Tibial nerve (tissue), 4 donors: ENCODE measurements around the gene CA5A. TPM values are rescaled to one million over a fixed set of nuclear protein-coding genes. Genes with fewer than 3 reads are reported as not detected.
A peak's percentile ranks its signal among the peaks of the same experiment; 100 is the strongest.

Source experiments
- DNase-seq, 2 donors: peaks; one replicate each; pipeline ENCODE4 v3.0.0-alpha.2; 2019; ENCODE audit warnings: low spot score in 2 of 2
- H3K27ac ChIP-seq, 4 donors: fragments of 200-600 bp; sonication (generic) in 3 of 4; one replicate each; pipeline ENCODE4 v1.5.1; 2017 to 2019; ENCODE audit warnings: mild to moderate bottlenecking in 1 of 4
- H3K27me3 ChIP-seq, 2 donors: fragments of 200-600 bp; sonication (generic) in 1 of 2; one replicate each; pipeline versions ENCODE4 v1.5.1 to v1.6.0; 2017 to 2019
- H3K36me3 ChIP-seq, 3 donors: fragments of 200-600 bp; sonication (generic); one replicate each; pipeline ENCODE4 v1.5.1; 2018 to 2019
- H3K4me1 ChIP-seq, 4 donors: fragments of 200-600 bp; sonication (generic) in 3 of 4; one replicate each; pipeline ENCODE4 v1.5.1; 2017 to 2019
- H3K4me3 ChIP-seq, 4 donors: fragments of 200-600 bp; sonication (generic) in 3 of 4; one replicate each; pipeline ENCODE4 v1.5.1; 2017 to 2019; ENCODE audit warnings: mild to moderate bottlenecking in 1 of 4, moderate library complexity in 1 of 4
- H3K9me3 ChIP-seq, 4 donors: fragments of 200-600 bp; sonication (generic) in 3 of 4; one replicate each; pipeline ENCODE4 v1.5.1; 2017 to 2019
- EP300 ChIP-seq, 2 donors: sonication (generic); formaldehyde crosslinking; IDR thresholded peaks; one replicate each; pipeline ENCODE4 v1.6.1; 2017; ENCODE audit warnings: antibody characterized with exemption in 2 of 2, mild to moderate bottlenecking in 1 of 2
- POLR2A ChIP-seq, 2 donors: fragments of 450-650 bp; IDR thresholded peaks; one replicate each; pipeline ENCODE4 v1.6.1; 2017; ENCODE audit warnings: antibody characterized with exemption in 2 of 2, mild to moderate bottlenecking in 2 of 2, moderate library complexity in 2 of 2
- WGBS, 2 donors: methylation state at CpG; one replicate each; pipeline ENCODE4 v1.1.5; 2018; 5-methylcytosine and 5-hydroxymethylcytosine counted together
- total RNA-seq, 4 donors: library from RNA; depleted of rRNA; stranded (reverse); fragments of >200 nt; gene quantifications; one replicate each; pipeline ENCODE4 v1.1.0, GENCODE V29; 2016
- TF ChIP-seq, protein P1 (sequence below), 5 experiments: fragments of 200-600 bp in 3 of 5; fragments of 450-650 bp in 2 of 5; sonication (generic) in 3 of 5; IDR thresholded peaks; one replicate each; pipeline ENCODE4 v1.5.1; 2016 to 2019; ENCODE audit warnings: antibody characterized with exemption in 5 of 5, mild to moderate bottlenecking in 3 of 5, moderate library complexity in 2 of 5

The CA5A gene
- total RNA-seq, 4 donors from 2014 or later: not detected

DNA sequence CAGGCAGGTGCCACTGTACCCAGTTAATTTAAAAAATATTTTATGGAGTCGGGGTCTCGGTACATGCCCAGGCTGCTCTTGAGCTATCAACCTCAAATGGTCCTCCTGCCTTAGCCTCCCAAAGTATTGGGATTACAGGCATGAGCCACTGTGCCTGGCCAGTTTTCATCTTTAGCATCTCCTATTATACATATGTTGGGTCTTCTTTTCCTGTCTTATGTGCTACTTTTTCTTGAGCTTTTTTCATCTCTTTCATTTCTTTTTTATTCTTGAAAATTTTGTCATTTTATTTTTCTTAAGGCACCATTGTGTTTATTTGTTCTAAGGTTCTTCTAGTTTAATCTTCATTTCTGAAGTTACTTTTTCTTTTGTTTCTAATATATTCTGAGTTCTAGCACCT is 35.6 kb upstream of the CA5A start:
- peaks cover 0 to 14% (median 2%) of the 10 kb centered on the region in 4 donors for H3K4me1 ChIP-seq
- peaks cover 0 to 24% (median 0%) of the 10 kb centered on the region in 3 donors for H3K36me3 ChIP-seq
- no peaks in the 10 kb centered on the region for H3K27me3 ChIP-seq
- H3K27ac ChIP-seq: no peak overlapping the region
- H3K9me3 ChIP-seq: peaks cover 0 to 21% (median 5%) of the 10 kb centered on the region in 4 donors
- TF ChIP-seq, protein P1, sequence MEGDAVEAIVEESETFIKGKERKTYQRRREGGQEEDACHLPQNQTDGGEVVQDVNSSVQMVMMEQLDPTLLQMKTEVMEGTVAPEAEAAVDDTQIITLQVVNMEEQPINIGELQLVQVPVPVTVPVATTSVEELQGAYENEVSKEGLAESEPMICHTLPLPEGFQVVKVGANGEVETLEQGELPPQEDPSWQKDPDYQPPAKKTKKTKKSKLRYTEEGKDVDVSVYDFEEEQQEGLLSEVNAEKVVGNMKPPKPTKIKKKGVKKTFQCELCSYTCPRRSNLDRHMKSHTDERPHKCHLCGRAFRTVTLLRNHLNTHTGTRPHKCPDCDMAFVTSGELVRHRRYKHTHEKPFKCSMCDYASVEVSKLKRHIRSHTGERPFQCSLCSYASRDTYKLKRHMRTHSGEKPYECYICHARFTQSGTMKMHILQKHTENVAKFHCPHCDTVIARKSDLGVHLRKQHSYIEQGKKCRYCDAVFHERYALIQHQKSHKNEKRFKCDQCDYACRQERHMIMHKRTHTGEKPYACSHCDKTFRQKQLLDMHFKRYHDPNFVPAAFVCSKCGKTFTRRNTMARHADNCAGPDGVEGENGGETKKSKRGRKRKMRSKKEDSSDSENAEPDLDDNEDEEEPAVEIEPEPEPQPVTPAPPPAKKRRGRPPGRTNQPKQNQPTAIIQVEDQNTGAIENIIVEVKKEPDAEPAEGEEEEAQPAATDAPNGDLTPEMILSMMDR (IDR thresholded peaks at IDR 0.05): no peak
- TF ChIP-seq EP300 (IDR thresholded peaks at IDR 0.05) (no peak), POLR2A (IDR thresholded peaks at IDR 0.05) (no peak)
- 95 to 100% methylated on average over 2 of the region's 2 CpGs for WGBS, 2 donors
- no peak overlapping the region for H3K4me3 ChIP-seq
- DNase-seq: no peak

DNA sequence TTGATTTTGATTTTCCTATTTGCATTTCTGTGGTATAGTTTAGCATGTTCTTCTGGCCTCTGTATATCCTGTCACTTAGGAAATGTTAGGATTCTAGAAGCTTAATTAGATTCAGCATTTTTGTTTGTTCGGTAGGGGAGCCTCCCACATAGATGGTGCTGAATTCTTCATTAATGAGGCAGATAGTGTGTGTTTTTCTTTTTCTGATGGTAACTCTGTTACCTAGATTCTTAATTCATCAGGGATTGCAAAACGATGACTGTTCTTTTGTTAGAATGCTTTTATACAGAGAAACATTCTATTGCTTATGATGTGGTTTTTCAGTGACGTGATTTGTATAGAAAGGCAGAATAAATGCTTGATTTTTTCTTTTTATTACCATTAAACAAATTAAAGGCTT is 33.9 kb upstream of the CA5A start:
- peaks cover 0 to 21% (median 0%) of the 10 kb centered on the region in 3 donors for H3K36me3 ChIP-seq
- peak overlapping the region in 1 of 4 donors; percentile 3 for H3K27ac ChIP-seq
- H3K9me3 ChIP-seq: peaks cover 0 to 21% (median 5%) of the 10 kb centered on the region in 4 donors
- H3K27me3 ChIP-seq: no peaks in the 10 kb centered on the region
- H3K4me3 ChIP-seq: no peak overlapping the region
- TF ChIP-seq, protein P1 (IDR thresholded peaks at IDR 0.05): no peak
- TF ChIP-seq EP300 (IDR thresholded peaks at IDR 0.05) (no peak), POLR2A (IDR thresholded peaks at IDR 0.05) (no peak)
- no peak for DNase-seq
- whole genome bisulfite sequencing, 2 donors: 31 to 61% methylated on average over 3 of the region's 3 CpGs
- H3K4me1 ChIP-seq: peaks cover 0 to 31% (median 18%) of the 10 kb centered on the region in 4 donors

DNA sequence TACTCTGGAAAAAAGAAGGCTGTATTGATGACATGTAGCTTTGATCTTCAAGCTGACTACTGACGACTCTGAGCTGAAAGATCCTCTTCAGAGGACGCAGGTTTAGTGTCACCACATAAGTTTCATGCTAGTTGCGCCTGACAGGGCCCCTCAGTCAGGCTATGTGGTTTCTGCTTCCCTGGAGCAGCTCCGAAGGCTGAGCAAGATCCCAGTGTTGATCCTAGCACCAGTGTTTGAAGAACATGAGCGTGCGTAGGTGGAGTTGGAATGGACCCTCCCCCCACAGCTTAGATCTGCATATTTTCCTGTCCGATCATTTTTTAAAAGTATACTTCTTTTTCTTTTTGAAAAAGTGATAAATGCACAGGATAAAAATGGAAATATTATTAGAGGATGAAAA is 32.2 kb upstream of the CA5A start:
- peak overlapping the region in 2 of 4 donors; percentile 18 to 28 for H3K27ac ChIP-seq
- 50 to 62% methylated on average over 7 of the region's 7 CpGs for WGBS, 2 donors
- H3K9me3 ChIP-seq: peaks cover 0 to 21% (median 5%) of the 10 kb centered on the region in 4 donors
- H3K4me3 ChIP-seq: no peak overlapping the region
- H3K27me3 ChIP-seq: no peaks in the 10 kb centered on the region
- H3K4me1 ChIP-seq: peaks cover 0 to 44% (median 18%) of the 10 kb centered on the region in 4 donors
- no peak for DNase-seq
- TF ChIP-seq, protein P1 (IDR thresholded peaks at IDR 0.05): no peak
- no peak for TF ChIP-seq EP300 (IDR thresholded peaks at IDR 0.05)
- TF ChIP-seq POLR2A (IDR thresholded peaks at IDR 0.05): no peak
- peaks cover 0 to 15% (median 0%) of the 10 kb centered on the region in 3 donors for H3K36me3 ChIP-seq

DNA sequence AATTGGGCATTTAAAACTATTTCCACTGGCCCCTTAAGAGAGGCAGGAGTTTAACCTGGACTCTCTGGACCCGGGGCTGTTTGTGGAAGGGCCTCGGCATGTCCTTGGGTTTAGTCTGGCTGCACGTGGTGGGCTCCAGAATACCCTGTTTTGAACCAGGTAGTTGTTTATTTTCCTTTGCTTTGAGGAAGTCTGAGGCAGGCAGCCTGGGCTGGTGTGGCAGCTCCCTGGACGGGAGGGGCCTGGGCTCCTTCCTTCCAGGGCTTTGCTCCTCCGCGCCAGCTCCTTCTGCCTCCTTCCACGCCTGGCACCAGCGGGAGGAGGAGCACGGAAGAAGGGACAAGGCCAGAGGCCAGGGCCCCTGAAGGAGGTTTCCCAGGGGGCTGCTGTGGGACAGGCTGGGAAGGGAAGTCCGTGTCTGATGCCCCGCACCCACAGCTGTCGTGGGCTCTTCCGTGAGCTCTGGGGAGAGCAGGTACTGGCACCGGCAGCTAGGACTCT is 30.4 kb upstream of the CA5A start:
- 28 to 31% methylated on average over 13 to 14 of the region's 14 CpGs for WGBS, 2 donors
- TF ChIP-seq POLR2A (IDR thresholded peaks at IDR 0.05) (no peak), EP300 (IDR thresholded peaks at IDR 0.05) (no peak)
- TF ChIP-seq, protein P1 (IDR thresholded peaks at IDR 0.05): no peak
- peak overlapping the region in 2 of 4 donors; percentile 16 to 23 for H3K4me3 ChIP-seq
- peak overlapping the region; percentile 39 to 87 (median 75) for H3K27ac ChIP-seq
- H3K27me3 ChIP-seq: no peaks in the 10 kb centered on the region
- peaks cover 0 to 50% (median 18%) of the 10 kb centered on the region in 4 donors for H3K4me1 ChIP-seq
- no peak for DNase-seq
- peaks cover 0 to 9% (median 4%) of the 10 kb centered on the region in 4 donors for H3K9me3 ChIP-seq
- H3K36me3 ChIP-seq: peaks cover 0 to 13% (median 0%) of the 10 kb centered on the region in 3 donors

DNA sequence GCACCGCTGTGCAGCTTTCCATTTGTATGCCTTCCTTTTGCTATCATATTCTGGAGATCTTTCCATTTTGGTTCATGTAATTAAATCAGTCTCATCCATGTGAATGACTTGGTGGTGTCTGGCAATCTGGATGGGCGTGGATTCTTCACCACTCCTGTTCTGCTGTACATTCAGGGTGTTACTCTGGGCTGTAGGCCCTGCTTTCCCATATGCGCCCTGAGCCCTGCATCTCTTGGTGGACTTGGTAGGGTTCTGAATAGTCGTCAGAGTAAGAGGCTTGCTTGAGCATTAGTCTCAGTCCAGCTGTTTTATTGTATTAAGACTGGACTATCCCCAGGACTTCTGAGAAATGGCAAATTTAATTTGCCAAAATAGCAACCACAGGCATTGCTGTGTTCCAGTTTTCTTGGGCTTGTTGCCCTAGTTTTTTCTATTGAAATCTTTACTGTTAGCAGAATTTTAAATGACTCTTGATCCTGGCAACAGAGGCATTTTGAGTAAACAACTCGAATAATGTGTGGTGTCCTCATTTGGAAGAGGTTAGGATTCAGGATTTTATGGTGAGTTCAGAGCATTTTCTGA is 29.8 kb upstream of the CA5A start:
- Histone ChIP-seq H3K9me3 (peaks cover 0 to 3% (median under 1%) of the 10 kb centered on the region in 4 donors), H3K27me3 (no peaks in the 10 kb centered on the region), H3K27ac (peak overlapping the region; percentile 39 to 87 (median 75)), H3K4me3 (peak overlapping the region in 1 of 4 donors; percentile 16), H3K4me1 (peaks cover 0 to 50% (median 18%) of the 10 kb centered on the region in 4 donors), H3K36me3 (peaks cover 0 to 7% (median 0%) of the 10 kb centered on the region in 3 donors)
- peak in 1 of 2 donors; percentile 8 for TF ChIP-seq EP300 (IDR thresholded peaks at IDR 0.05)
- TF ChIP-seq, protein P1 (IDR thresholded peaks at IDR 0.05): no peak
- DNase-seq: no peak
- whole genome bisulfite sequencing, 2 donors: 60 to 64% methylated on average over 5 of the region's 5 CpGs
